T follicular helper cell (primary cell): ENCODE measurements around the gene TBC1D5.

ENCODE experiments used
- DNase-seq: peaks from one replicate; pipeline ENCODE4 v3.0.0-alpha.2; 2020; ENCODE audit warnings: low read depth

TBC1D5 gene

DNA sequence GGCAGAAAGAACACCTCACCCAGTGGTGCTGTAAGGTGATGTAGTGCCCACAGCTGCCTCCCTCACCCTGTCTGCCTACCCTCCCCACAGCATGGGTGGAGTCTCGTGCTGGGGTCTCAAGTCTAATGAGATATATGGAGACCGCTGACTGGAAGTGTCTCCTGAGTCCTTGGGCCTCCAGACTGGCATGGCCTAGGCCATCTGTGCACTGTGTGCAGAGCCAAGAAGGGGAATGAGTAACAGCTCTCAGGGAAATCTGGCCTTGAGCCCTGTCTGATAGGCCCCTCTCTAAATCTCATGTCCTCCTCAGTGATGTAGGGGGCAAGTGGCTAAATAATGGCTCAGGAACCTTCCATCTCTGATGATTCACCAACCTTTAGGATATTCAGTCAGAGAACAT lies 580.3 kb downstream of the TBC1D5 start:
- DNase-seq = no peak

DNA sequence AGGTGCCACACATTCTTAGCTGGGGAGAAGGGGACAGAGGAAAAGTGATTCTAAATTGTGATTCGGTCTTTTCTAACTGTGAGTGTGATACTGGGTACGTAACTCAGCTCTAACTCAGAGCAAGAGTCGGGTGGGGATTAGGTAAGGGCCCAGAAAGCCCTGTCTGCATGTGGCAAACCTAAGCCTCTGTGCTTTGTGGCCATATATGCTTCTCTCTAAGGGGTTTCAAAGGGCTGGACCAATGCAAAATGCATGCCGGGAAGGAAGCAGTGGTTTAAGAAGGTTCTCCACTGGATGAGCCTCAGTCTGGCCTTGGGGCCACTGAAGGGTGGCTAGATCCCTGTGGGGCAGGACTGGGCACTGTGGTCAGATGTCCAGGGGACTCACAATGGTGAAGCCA lies 581.8 kb downstream of the TBC1D5 start:
- no peak for DNase-seq

DNA sequence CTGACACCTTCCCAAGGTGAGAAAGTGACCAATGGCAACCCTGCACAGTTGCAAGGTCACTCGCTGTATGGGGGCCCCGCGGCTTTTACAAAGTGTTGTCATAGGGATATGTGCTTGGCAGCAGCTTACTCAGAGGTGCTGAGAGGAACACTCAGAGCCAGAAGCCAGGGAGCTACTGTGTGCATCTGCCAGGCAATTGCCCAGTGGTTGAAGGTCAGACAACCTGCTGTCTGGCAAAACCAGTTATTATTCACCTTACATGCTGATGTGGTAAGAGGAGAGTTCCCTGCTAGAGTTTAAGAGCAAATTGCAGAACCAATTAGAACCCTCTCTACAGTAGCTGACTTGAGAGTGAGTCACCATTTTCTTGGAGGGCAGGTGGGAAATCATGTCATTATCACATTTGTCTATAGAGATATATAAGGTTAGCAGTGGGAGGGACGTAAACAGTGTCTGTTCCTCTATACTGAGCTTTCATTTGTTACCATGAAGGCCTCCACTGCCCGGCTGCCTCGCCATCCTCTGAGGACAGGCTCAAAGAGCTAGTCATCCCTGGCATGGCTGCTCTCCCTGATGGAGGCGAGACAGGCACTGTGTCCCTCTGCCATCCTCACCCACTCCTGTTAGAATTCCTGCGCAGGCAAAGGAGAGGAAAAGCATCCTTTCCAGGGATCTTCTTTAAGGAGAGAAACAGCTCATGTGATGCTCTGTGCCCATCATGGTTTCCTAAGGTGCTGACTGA lies 583.3 kb downstream of the TBC1D5 start:
- no peak for DNase-seq

- no peak for DNase-seq
These were observed 584.7 kb downstream of the TBC1D5 start for GRCh38 chr3:17157713-17158112.

DNA sequence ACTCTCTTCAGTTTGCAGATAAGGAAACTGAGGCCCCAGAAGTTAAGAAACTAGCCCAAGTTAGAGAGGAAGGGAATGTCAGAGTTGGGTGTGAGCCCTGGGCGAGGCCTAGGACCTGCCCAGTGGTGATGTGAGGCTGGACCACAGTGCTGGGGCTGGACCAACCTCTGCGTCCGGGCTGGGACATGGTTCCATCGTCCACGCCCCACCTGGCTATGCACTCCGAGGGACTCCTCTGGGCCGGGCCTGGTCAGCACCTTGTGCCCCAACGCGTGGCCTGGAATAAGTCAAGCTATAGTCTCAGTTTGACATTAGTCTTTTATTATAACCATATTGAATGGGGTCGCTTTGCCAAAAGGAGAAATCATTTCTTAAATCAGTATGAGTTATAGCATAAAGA lies 585.6 kb downstream of the TBC1D5 start:
- no peak for DNase-seq

GRCh38 chr3:17155951-17156350 lies 586.5 kb downstream of the TBC1D5 start:
- no peak for DNase-seq

DNA sequence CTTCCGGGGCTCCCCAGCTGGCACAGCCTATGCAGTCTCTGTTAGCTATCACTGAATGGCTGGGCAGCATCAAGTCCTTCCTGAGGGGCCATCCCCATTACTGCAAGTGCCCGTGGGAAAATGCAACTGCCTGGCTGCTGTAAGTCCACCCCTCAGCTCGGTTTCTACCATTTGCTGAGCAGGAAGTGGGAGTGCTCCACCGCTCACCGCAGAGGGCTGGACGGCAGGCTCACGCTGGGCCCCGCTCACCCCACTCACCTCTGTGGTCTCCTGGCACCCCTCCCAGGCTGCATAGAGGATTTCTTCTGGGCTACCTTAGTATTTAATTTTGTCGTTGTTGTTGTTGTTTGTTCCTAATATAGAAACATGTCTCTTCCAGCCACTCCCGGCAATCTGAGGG lies 587.5 kb downstream of the TBC1D5 start:
- DNase-seq = no peak

DNA sequence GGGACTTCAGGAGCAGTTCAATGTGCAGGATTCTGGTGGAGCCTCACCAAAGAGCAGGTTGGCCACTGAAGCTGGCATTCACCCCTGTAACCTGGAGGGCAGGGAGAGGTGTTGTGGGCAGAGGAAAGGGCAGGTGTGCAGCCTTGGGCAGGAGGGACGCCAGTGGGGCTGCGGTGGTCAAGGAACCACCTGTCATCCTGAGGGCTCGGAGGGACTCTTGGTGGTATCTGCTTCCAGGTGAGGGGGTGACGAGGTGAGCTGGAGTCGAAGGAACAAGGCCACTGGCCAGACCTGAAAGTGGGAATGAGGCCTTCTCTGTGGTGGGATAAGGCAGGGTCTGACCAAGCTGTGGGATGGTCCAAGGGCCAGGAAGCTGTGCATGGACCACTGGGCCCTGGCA lies 588.2 kb downstream of the TBC1D5 start:
- no peak for DNase-seq

GRCh38 chr3:17153209-17153608 lies 589.2 kb downstream of the TBC1D5 start:
- DNase-seq = no peak

DNA sequence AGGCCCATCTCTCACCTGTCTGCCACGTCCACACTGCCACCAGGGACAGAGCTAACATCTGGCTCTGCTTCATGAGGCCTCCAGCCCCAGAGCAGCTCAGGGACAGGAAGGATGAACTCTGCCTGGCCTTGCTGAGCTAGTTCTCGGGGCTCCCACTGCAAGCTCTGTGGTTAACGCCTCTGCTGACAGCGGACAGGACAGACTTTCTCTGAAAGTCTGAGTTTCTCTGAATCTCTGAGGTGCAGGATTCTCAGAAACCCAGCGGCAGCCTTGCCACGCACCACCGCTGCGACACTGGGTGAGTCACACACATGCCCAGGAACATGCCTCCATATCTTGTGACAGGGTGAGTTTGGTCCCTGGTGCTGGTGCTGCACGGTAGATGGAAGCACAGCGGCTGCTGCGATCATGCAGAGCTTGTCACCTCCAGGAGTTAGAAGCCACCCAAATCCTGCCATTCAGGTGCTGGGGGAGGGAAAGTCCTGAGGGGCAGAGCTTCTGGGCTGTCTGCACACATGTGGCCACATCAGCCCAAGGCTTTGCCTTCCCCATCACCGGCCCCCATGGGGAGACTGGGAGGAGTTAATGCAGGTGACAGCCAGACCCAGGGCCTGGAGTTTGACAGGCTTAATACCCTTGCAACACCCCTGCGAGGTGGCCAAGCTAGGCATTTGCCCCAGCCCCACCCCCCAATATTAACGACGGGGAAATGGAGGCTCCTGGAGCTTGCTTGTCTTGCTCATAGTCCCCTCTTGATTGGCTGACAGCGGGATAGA lies 590.6 kb downstream of the TBC1D5 start:
- DNase-seq = peak; percentile 32

GRCh38 chr3:17149076-17149475 lies 593.4 kb downstream of the TBC1D5 start:
- no peak for DNase-seq

DNA sequence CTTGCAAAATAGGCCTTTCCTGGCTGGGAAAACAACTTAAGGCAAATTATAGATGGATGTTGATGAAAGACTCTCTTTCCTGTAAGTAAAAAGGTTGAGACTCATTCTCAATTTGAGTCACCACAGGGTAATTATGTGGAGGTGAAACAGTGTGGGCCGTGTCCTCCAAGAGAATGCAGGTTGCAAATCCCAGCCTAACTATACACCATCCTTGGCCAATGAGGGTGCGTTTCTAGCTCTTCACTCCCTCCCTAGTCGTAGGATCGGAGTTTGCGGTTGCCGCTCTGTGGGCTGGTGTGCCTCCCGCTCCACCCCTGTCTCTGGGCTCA lies 597.8 kb downstream of the TBC1D5 start:
- DNase-seq = no peak

- DNase-seq = no peak
These were observed 598.4 kb downstream of the TBC1D5 start for GRCh38 chr3:17143893-17144664.

- no peak for DNase-seq
These were observed 599.9 kb downstream of the TBC1D5 start for GRCh38 chr3:17142516-17142915.

- no peak for DNase-seq
These were observed 600.7 kb downstream of the TBC1D5 start for GRCh38 chr3:17141699-17142098.

- DNase-seq = no peak
These were observed 601.5 kb downstream of the TBC1D5 start for GRCh38 chr3:17140670-17141505.

- no peak for DNase-seq
These were observed 604.0 kb downstream of the TBC1D5 start for GRCh38 chr3:17138246-17139039.

GRCh38 chr3:17137321-17137826 lies 605.1 kb downstream of the TBC1D5 start:
- DNase-seq = no peak

GRCh38 chr3:17136136-17136721 lies 606.2 kb downstream of the TBC1D5 start:
- no peak for DNase-seq

GRCh38 chr3:17135696-17136095 lies 606.7 kb downstream of the TBC1D5 start:
- no peak for DNase-seq
